Right ventricle myocardium inferior (tissue), 1 donor: Measurements from ENCODE around the gene TENT5A. TPM values are rescaled to one million over a fixed set of nuclear protein-coding genes. Genes with fewer than 3 reads are reported as not detected.
"Not testable (repeated sequence)": the region's sequence is repeated elsewhere in the genome, so short reads cannot be mapped to it uniquely, and the experiment has no call there.

Source experiments
- ATAC-seq: fragments of 200-7000 bp; cut with Tn5 transposase; one replicate; pipeline ENCODE4 v1.9.1; 2020; ENCODE audit warnings: mild to moderate bottlenecking, moderate library complexity
- DNase-seq: peaks from one replicate; pipeline ENCODE4 v3.0.0; 2021; ENCODE audit errors: missing footprints
- intact Hi-C: fragments of 100-400 bp; cut with DNase I; formaldehyde crosslinking; loops from one replicate; pipeline ENCODE4 v1.11.0; 2022
- total RNA-seq: library from RNA; stranded (reverse); fragmentation: NEBNext Ultra II Directional; extraction: Animal tissue kit (Norgen Biotek cat#: 25700); gene quantifications from one replicate; pipeline ENCODE4 v1.2.1, GENCODE V29; 2021
- donor health status: DM: no; HTN: yes; CAD: no; lungs with severe emphysema.

TENT5A gene
- total RNA-seq, 1 donor from 2014 or later: 60.9 TPM

- peak; percentile 55 for ATAC-seq
- peak; percentile 93 for DNase-seq
- intact Hi-C loops: loop anchor here (2.0 to 10.0 kb wide), 9 partner anchors 83 to 1542 kb away; no protein-coding TSS in a partner anchor
Measured at GRCh38 chr6:81753711-81754577, 1.5 kb upstream of the TENT5A start.

- ATAC-seq (peak; percentile 89), DNase-seq (peak; percentile 97)
- intact Hi-C loops: loop anchor here (2.0 to 10.0 kb wide), 9 partner anchors 84 to 1541 kb away; no protein-coding TSS in a partner anchor
Measured at GRCh38 chr6:81752921-81753710, 635 bp upstream of the TENT5A start.

DNA sequence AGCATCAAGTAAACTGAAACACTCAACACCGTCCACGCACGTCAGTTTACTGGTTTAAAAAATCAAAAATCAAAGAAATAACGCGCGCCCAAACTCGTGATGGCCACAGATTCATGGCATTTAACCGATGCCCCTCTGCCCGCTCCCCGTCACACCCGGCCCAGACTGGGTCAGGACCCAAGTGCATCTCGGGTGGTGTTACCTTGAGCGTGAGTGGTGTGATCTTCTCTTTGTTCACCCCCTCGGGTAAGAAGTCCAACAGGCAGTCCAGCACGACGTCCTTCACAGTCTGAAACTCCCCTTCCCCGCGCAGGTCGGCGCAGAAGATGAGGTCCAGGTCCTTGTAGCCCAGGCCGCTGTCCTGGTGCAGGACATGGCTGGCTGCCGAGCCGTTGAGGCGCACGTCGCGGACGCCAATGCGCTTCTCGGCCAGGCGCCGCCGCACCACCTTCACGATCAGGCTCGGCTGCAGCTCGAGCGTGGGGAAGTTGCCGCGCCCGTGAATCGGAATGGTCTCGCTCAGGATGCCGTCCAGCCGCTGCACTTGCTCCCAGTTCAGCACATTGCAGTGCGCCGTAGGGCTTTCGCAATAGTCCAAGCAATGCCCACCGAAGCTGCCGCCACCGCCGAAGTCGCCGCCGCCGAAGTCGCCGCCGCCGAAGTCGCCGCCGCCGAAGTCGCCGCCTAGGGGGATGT lies 945 bp downstream of the TENT5A start:
- DNase-seq (peak; percentile 90), ATAC-seq (peak; percentile 2)
- intact Hi-C loops: loop anchor here (2.0 to 10.0 kb wide), 10 partner anchors 86 to 1539 kb away; no protein-coding TSS in a partner anchor

DNA sequence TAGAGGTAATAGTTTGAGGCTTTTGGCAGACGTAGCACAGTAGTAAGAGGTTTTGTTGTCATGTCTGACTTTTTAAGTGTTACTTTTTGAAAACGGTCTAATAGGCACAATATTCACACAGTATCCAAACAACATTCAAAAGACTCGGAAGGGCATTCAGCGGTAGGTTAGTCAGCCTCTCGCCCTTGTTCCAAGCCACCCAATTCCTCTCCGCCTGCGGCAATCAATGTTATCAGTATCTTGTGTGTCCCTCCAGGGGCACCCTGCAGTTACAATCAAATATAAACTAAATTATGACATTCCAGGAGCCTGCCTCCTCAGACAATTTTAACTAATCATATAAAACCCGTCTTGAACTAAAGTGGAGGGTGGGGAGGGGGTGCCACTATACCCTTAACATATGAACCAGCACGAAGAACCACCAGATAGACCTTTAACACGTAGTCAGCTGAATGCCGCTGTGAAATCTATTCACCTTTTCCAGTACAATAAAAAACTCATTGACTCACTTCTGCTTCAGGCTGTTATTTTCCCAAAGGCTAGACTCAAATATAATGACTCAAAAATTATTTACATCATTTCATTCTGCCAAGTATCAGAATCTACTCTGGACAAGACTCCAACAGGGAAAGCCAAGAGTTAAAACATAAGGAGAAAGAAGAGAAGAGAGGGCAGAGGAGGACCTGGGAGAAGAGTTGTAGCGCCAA lies 1.6 kb downstream of the TENT5A start:
- DNase-seq (no peak), ATAC-seq (no peak)
- intact Hi-C loops: loop anchor here (2.0 to 10.0 kb wide), 6 partner anchors 86 to 1539 kb away; no protein-coding TSS in a partner anchor

- ATAC-seq (no peak), DNase-seq (no peak)
- intact Hi-C loops: loop anchor here (2.0 to 10.0 kb wide), 6 partner anchors 87 to 1538 kb away; no protein-coding TSS in a partner anchor
Measured at GRCh38 chr6:81750200-81750599, 2.3 kb downstream of the TENT5A start.

DNA sequence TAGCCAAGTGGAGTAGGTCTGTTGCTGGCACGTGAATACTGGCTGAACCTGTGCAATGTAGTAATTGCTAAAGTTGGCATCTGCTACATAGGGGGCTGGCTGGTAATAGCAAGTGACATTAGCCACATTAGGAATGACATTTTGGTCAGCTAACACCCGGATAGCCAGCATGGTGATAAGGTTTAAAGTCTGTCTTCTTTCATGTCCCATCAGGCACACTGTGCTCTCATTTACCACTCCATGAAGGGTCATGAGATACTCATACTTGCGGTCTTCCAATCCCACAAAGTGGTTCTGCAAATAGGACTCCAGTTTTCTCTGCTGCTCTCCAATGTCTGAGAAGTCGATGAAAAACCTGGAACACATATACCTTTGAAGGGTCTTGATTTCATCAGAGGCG lies 2.8 kb downstream of the TENT5A start:
- intact Hi-C loops: loop anchor here (2.0 to 10.0 kb wide), 8 partner anchors 67 to 1537 kb away; no protein-coding TSS in a partner anchor
- no peak for DNase-seq
- ATAC-seq: peak; percentile 24

GRCh38 chr6:81748994-81749393 lies 3.5 kb downstream of the TENT5A start:
- DNase-seq: no peak
- intact Hi-C loops: loop anchor here (5.0 kb wide), 2 partner anchors 67 to 82 kb away; no protein-coding TSS in a partner anchor
- ATAC-seq: no peak

DNA sequence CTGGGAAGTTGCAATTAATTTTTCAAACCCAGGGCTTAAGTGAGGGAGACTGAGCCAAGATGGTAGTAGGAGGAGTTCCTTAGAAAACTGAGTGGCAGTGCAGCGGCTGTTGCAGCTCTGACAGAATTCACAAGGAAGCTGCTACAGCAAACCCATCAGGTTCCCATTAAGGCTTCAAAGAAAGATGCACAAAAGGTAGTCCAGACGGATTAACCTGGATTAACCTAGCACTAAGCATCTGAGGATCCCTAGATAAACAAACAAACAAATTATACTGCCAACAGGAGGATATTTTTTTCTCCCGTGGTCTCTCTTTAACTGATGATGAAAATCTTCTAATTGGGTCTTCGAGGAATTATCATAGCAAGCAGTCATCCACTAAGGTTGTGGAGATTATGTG lies 5.2 kb downstream of the TENT5A start:
- intact Hi-C loops: loop anchor here (5.0 kb wide), 2 partner anchors 65 to 80 kb away; no protein-coding TSS in a partner anchor
- ATAC-seq (no peak), DNase-seq (no peak)

GRCh38 chr6:81744131-81744530 lies 8.3 kb downstream of the TENT5A start:
- DNase-seq (no peak), ATAC-seq (no peak)
- intact Hi-C loops: no loop called here

- intact Hi-C loops: no loop called here
- ATAC-seq (no peak), DNase-seq (no peak)
Measured at GRCh38 chr6:81743649-81744048, 8.8 kb downstream of the TENT5A start.

GRCh38 chr6:81741689-81742088 lies 10.8 kb downstream of the TENT5A start:
- intact Hi-C loops: no loop called here
- ATAC-seq (no peak), DNase-seq (no peak)

DNA sequence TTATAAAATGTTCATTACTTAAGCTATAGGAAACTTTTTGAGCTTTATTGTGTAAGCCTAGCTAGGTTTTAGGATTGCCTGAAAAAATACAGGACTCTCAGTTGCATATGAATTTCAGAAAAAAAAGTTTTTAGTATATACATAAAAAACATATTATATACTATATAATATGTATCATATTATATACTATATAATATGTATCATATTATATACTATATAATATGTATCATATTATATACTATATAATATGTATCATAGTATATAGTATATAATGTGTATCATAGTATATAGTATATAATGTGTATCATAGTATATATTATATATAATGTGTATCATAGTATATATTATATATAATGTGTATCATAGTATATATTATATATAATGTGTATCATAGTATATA lies 11.9 kb downstream of the TENT5A start:
- ATAC-seq, DNase-seq, intact Hi-C loops: not testable (repeated sequence)

GRCh38 chr6:81739230-81740195 lies 13.0 kb downstream of the TENT5A start:
- intact Hi-C loops: no loop called here
- ATAC-seq: no peak

DNA sequence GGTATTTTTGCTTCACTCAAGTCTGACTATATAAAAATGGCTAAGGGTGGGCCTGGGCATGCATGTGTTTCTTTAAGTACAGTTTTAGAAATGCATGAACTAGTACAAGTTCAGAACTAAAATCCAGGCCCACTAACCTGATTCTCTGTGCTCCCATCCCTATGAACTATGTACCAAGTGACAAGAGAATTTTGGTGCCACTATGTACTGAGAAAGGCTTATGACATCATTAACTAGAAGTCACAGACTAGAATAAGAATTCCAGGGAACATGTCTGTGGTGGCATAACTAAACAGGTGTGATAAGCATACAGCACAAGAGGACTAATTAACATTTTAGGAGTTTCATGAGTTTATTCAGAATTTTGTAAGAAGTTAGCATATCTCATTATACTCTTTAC lies 16.1 kb downstream of the TENT5A start:
- intact Hi-C loops: no loop called here
- DNase-seq: no peak
- no peak for ATAC-seq

More at GRCh38 chr6:81739230-81740195, 13.0 kb downstream of the TENT5A start:
- no peak for DNase-seq

DNA sequence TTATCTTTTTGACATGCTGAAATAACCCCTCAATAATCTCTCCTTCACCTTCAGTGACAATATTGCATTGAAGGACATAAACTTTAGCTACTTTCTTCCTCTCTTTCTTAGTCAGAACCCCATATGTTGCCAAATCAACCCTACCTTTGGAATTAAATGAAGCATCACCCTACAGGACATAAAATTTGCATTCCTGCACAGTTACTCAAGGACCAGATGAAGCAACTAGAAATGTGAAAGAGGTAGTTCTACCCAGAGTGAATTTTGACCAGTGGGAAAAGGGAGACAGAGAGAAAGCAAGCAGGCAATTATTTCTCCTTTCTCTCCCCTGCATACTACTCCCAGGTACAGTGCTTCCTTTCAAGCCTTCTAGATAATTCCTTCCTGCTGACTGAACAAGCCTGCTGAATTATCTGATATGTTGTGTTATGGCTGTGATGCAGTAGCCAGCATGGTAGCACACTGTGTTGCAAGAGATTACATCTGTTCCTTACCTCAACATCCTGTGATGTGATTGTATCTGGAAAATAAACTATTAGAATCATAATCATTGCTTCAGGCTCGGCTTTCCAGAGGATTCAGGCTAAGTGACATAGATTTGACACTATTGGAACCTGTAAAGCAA lies 16.6 kb downstream of the TENT5A start:
- DNase-seq (no peak), ATAC-seq (no peak)
- intact Hi-C loops: no loop called here

GRCh38 chr6:81734500-81735150 lies 17.9 kb downstream of the TENT5A start:
- intact Hi-C loops: no loop called here
- ATAC-seq: no peak
- DNase-seq: no peak
